K562 (cell line): ENCODE measurements around the gene KIF26B. TPM values are rescaled to one million over a fixed set of nuclear protein-coding genes. Genes with fewer than 3 reads are reported as not detected.

Source experiments
- ATAC-seq: fragments of 200-7000 bp; cut with Tn5 transposase; 3 replicates; pipeline ENCODE4 v1.9.1; 2020; ENCODE audit warnings: moderate library complexity
- BruUV-seq: library from RNA; stranded (reverse); fragments of 400-500 nt; replicated peaks from 2 replicates; lab custom pipeline; 2021; lab: Mats Ljungman, UMichigan
- CTCF ChIA-PET: fragments of 300-600 bp; formaldehyde crosslinking; extraction: SDS; loops from one replicate; lab custom pipeline; 2021; ENCODE audit warnings: low intra/inter-chr PET ratio; lab: Yijun Ruan, JAX
- POLR2A ChIA-PET: fragments of 300-600, 350-650 bp; sonication (Branson Sonifier 250); formaldehyde crosslinking; extraction: SDS; loops from one replicate; lab custom pipeline; 2021; ENCODE audit warnings: antibody characterized with exemption, inconsistent platforms; lab: Yijun Ruan, JAX
- DNase-seq, 4 experiments: peaks; one replicate each; pipeline versions ENCODE4 v3.0.0 to v3.0.0-alpha.2; 2011 to 2018; ENCODE audit warnings: low spot score in 3 of 4, mixed read lengths in 3 of 4; ENCODE audit errors: extremely low read depth in 1 of 4
- FAIRE-seq: peaks from 2 replicates; lab custom pipeline; 2011; peaks lifted over from hg19 to GRCh38; lab: Jason Lieb, UNC
- H2AFZ ChIP-seq: 2 replicates; pipeline ENCODE4 v1.6.0; 2011; ENCODE audit warnings: low read depth, low read length, control low read depth, inconsistent platforms
- H3K27ac ChIP-seq: fragments of 200-600 bp; 3 replicates; pipeline ENCODE4 v1.8.0; 2011; ENCODE audit warnings: low read depth, mild to moderate bottlenecking, control low read depth, inconsistent platforms, low read length, moderate library complexity, mixed read lengths; ENCODE audit errors: extremely low read depth
- H3K27me3 ChIP-seq, 2 experiments: fragments of 300-600 bp in 1 of 2; 2 replicates in 1 of 2; 3 replicates in 1 of 2; pipeline versions ENCODE4 v1.6.0 to v1.8.0; 2011; ENCODE audit warnings: inconsistent platforms in 2 of 2, low read length in 2 of 2, mild to moderate bottlenecking in 1 of 2, mixed read lengths in 1 of 2, moderate library complexity in 1 of 2; ENCODE audit not compliant: control insufficient read depth in 2 of 2, insufficient read depth in 2 of 2
- H3K36me3 ChIP-seq: fragments of 300-600 bp; 3 replicates; pipeline ENCODE4 v1.8.0; 2011; ENCODE audit warnings: mild to moderate bottlenecking, low read length, inconsistent platforms; ENCODE audit not compliant: control insufficient read depth, insufficient read depth
- H3K4me1 ChIP-seq, 2 experiments: fragments of 200-600 bp in 1 of 2; replicated peaks in 1 of 2; 2 replicates in 1 of 2; 3 replicates in 1 of 2; pipeline versions ENCODE4 v1.5.1 to v1.8.0; 2011; ENCODE audit warnings: inconsistent platforms in 2 of 2, low read length in 2 of 2, mild to moderate bottlenecking in 1 of 2, mixed read lengths in 1 of 2, moderate library complexity in 1 of 2; ENCODE audit not compliant: control insufficient read depth in 2 of 2, insufficient read depth in 2 of 2
- H3K4me2 ChIP-seq: 2 replicates; pipeline ENCODE4 v1.6.1; 2011; ENCODE audit warnings: low read length, control low read depth, inconsistent platforms, mixed read lengths; ENCODE audit not compliant: insufficient read depth
- H3K4me3 ChIP-seq: fragments of 200-600 bp; sonication (generic), shearing (Covaris generic); 2 replicates; pipeline ENCODE4 v1.5.1; 2016; ENCODE audit warnings: control low read depth, inconsistent platforms
- H3K79me2 ChIP-seq: fragments of 200-600 bp; 3 replicates; pipeline ENCODE4 v1.8.0; 2011; ENCODE audit warnings: low read length, inconsistent platforms; ENCODE audit not compliant: control insufficient read depth, insufficient read depth
- H3K9ac ChIP-seq, 2 experiments: 2 replicates each; pipeline versions ENCODE4 v1.6.0 to v1.6.1; 2011; ENCODE audit warnings: low read depth in 2 of 2, low read length in 2 of 2, control low read depth in 1 of 2, inconsistent platforms in 1 of 2, mild to moderate bottlenecking in 1 of 2, mixed read lengths in 1 of 2; ENCODE audit not compliant: insufficient read depth in 1 of 2
- H3K9me1 ChIP-seq: one replicate; pipeline ENCODE4 v1.6.0; 2011; ENCODE audit warnings: inconsistent platforms, mild to moderate bottlenecking, low read length, moderate library complexity; ENCODE audit not compliant: control insufficient read depth, insufficient read depth
- H3K9me3 ChIP-seq: replicated peaks from 2 replicates; pipeline ENCODE4 v1.5.1; 2011; ENCODE audit warnings: low read depth, low read length, inconsistent platforms; ENCODE audit not compliant: control insufficient read depth, insufficient read depth
- H4K20me1 ChIP-seq: replicated peaks from 2 replicates; pipeline ENCODE4 v1.6.1; 2011; ENCODE audit warnings: low read length, inconsistent platforms, mixed read lengths; ENCODE audit not compliant: control insufficient read depth, insufficient read depth
- BACH1 ChIP-seq: fragments of 200-800 bp; sonication (Bioruptor generic); IDR thresholded peaks from 2 replicates; pipeline ENCODE4 v1.6.1; 2016; ENCODE audit warnings: missing genetic modification characterization, missing compliant biosample characterization
- BHLHE40 ChIP-seq: IDR thresholded peaks from 2 replicates; pipeline ENCODE4 v1.6.1; 2011; ENCODE audit warnings: low read length, improper control_type of control experiment
- BRD4 ChIP-seq: fragments of 200-600 bp; sonication (generic); IDR thresholded peaks from 2 replicates; pipeline ENCODE4 v1.6.1; 2017; ENCODE audit warnings: inconsistent platforms
- CBX3 ChIP-seq, 2 experiments: IDR thresholded peaks; 1 replicate in 1 of 2; 2 replicates in 1 of 2; pipeline ENCODE4 v1.6.1; 2012; ENCODE audit warnings: inconsistent platforms in 2 of 2, low read length in 2 of 2, borderline replicate concordance in 1 of 2, control low read depth in 1 of 2
- CHD4 ChIP-seq: fragments of 200-600 bp; sonication (generic); IDR thresholded peaks from 3 replicates; pipeline ENCODE4 v1.6.1; 2012; ENCODE audit warnings: low read depth, mild to moderate bottlenecking, mixed read lengths, low read length, inconsistent platforms; ENCODE audit not compliant: insufficient read depth, insufficient replicate concordance, poor library complexity, severe bottlenecking
- HOXB6 ChIP-seq: fragments of 250-450 bp; sonication (Bioruptor Pico); IDR thresholded peaks from 2 replicates; pipeline ENCODE4 v1.5.1; 2022; ENCODE audit warnings: mild to moderate bottlenecking, borderline replicate concordance
- RUNX1 ChIP-seq: sonication (generic); IDR thresholded peaks from 2 replicates; pipeline ENCODE4 v1.6.1; 2016; ENCODE audit warnings: antibody characterized with exemption, low read depth
- SETDB1 ChIP-seq: IDR thresholded peaks from one replicate; pipeline ENCODE4 v1.6.1; 2012; ENCODE audit warnings: low read length, control low read depth, inconsistent platforms
- SMAD1 ChIP-seq: fragments of 150-350 bp; IDR thresholded peaks from 2 replicates; pipeline ENCODE4 v1.6.1; 2014; ENCODE audit warnings: low read length, low read depth; ENCODE audit not compliant: partially characterized antibody
- SNRNP70 ChIP-seq: fragments of 200-400 bp; formaldehyde crosslinking; optimal IDR thresholded peaks from 2 replicates; pipeline ENCODE3; 2017; ENCODE audit warnings: low read depth, low read length
- SRSF3 ChIP-seq: fragments of 200-400 bp; formaldehyde crosslinking; IDR thresholded peaks from 2 replicates; pipeline ENCODE4 v1.6.1; 2016; ENCODE audit warnings: mild to moderate bottlenecking, low read length, moderate library complexity; ENCODE audit not compliant: insufficient read depth
- STAT5B ChIP-seq: fragments of 250-450 bp; sonication (Bioruptor Pico); IDR thresholded peaks from 2 replicates; pipeline ENCODE4 v1.8.0; 2021; ENCODE audit warnings: mild to moderate bottlenecking, inconsistent platforms
- TAL1 ChIP-seq: fragments of 450-650 bp; IDR thresholded peaks from 2 replicates; pipeline ENCODE4 v1.6.1; 2016; ENCODE audit warnings: mild to moderate bottlenecking
- ZNF134 ChIP-seq: fragments of 250-450 bp; sonication (Bioruptor Pico); conservative IDR thresholded peaks from 2 replicates; pipeline ENCODE4 v1.4.0; 2020
- ZNF217 ChIP-seq: sonication (generic); formaldehyde crosslinking; IDR thresholded peaks from 2 replicates; pipeline ENCODE4 v1.8.0; 2022; ENCODE audit warnings: mild to moderate bottlenecking, missing genetic modification reagents
- ZNF239 ChIP-seq: fragments of 250-450 bp; sonication (Bioruptor Pico); IDR thresholded peaks from 2 replicates; pipeline ENCODE4 v1.4.0; 2020; ENCODE audit warnings: mild to moderate bottlenecking
- ZNF398 ChIP-seq: fragments of 250-450 bp; sonication (Bioruptor Pico); IDR thresholded peaks from 2 replicates; pipeline ENCODE4 v1.8.0; 2021; ENCODE audit warnings: moderate library complexity, mild to moderate bottlenecking, inconsistent platforms
- WGBS: fragments of 100-300 bp; shearing (Covaris generic); methylation state at CpG from one replicate; pipeline ENCODE4 v1.1.6; 2016; ENCODE audit warnings: low coverage, mixed read lengths; ENCODE audit not compliant: insufficient coverage; ENCODE audit errors: missing lambda C conversion rate; 5-methylcytosine and 5-hydroxymethylcytosine counted together
- in situ Hi-C: fragments of 300-500 bp; cut with MboI; formaldehyde crosslinking; loops from 4 replicates; pipeline ENCODE4 v1.15.0; 2018; ENCODE audit warnings: inconsistent platforms, mixed read lengths
- intact Hi-C: fragments of 100-400 bp; cut with micrococcal nuclease; formaldehyde crosslinking; loops from 2 replicates; pipeline ENCODE4 v1.14.2; 2022
- polyA plus RNA-seq, 8 experiments: library from polyadenylated mRNA; depleted of rRNA in 4 of 8; stranded (reverse) in 5 of 8; unstranded in 3 of 8; fragments of >200 nt; fragmentation: Nextera tagmentation in 2 of 8; fragmentation: Illumina TruSeq in 1 of 8; extraction: Ambion mirVana in 2 of 8; extraction: Trizol in 1 of 8; gene quantifications; 2 replicates each; pipeline versions ENCODE4 v1.2.1 to v1.2.3, GENCODE V29; 2011 to 2014; ENCODE audit warnings: inconsistent platforms in 1 of 8, missing spikeins in 1 of 8
- total RNA-seq, 7 experiments: library from RNA; depleted of rRNA in 6 of 7; stranded (reverse); fragments of >200 nt in 6 of 7; fragmentation: Illumina TruSeq in 2 of 7; extraction: Trizol in 2 of 7; gene quantifications; 2 replicates each; pipeline versions ENCODE4 v1.2.1 to v1.2.3, GENCODE V29; 2011 to 2021; ENCODE audit warnings: low replicate concordance in 1 of 7

KIF26B gene
- total and polyA plus RNA-seq, 9 of the 15 experiments (the other 6 are each of a cell fraction or from before 2014, with no cell fraction given), result 0.02 to 0.08 (median 0.03) TPM; not detected in 6

- H2AFZ ChIP-seq, result no peak overlapping the region
- H3K9ac ChIP-seq, result no peak overlapping the region
- in situ Hi-C loops (no loop called here), intact Hi-C loops (no loop called here)
- H3K4me1 ChIP-seq, result peaks cover 0 to 2% of the 10 kb centered on the region in 2 experiments; a peak in 1 of 5 replicates
- H3K9me1 ChIP-seq, result no peaks in the 10 kb centered on the region
- no peak for ATAC-seq
- no peak for FAIRE-seq
- TF ChIP-seq ZNF217 (CRISPR knock-in tag) (no peak), ZNF239 (no peak), RUNX1 (no peak), STAT5B (CRISPR knock-in tag) (no peak), SETDB1 (no peak), ZNF398 (CRISPR knock-in tag) (no peak), ZNF134 (CRISPR knock-in tag) (no peak), CHD4 (no peak), SMAD1 (no peak), HOXB6 (no peak), BHLHE40 (no peak), CBX3 (IDR thresholded peaks at IDR 0.05; ENCODE audit: borderline replicate concordance in 1 of 2, low read length in 2 of 2) (no peak), BACH1 (tag) (no peak), SRSF3 (no peak), SNRNP70 (no peak), BRD4 (no peak), TAL1 (no peak)
- no peak overlapping the region for H3K27ac ChIP-seq
- 0% methylated on average over 4 of the region's 4 CpGs for WGBS
- BruUV-seq, result no TSS peak
- H3K4me3 ChIP-seq, result no peak overlapping the region
- H3K9me3 ChIP-seq, result no peaks in the 10 kb centered on the region
- peaks cover 27 to 55% of the 10 kb centered on the region in 2 experiments for H3K27me3 ChIP-seq
- no peak for DNase-seq
- H3K36me3 ChIP-seq, result no peaks in the 10 kb centered on the region
- POLR2A ChIA-PET, result interaction anchor here (0.6 kb wide), 1 partner anchor 30 kb away, joined by 3 read pairs; no protein-coding TSS in a partner anchor
- peaks cover 3% of the 10 kb centered on the region; the same call in 1 of the 2 replicates for H4K20me1 ChIP-seq
- no peak overlapping the region for H3K4me2 ChIP-seq
- CTCF ChIA-PET, result no interaction called here
- no peaks in the 10 kb centered on the region for H3K79me2 ChIP-seq
Observed at GRCh38 chr1:245246433-245246832, 91.6 kb downstream of the KIF26B start.
